GM12873 (cell line): Measurements from ENCODE around the gene CREBZF.

Experiments used
- CTCF ChIP-seq: IDR thresholded peaks from 2 replicates; pipeline ENCODE4 v1.5.1; 2012; ENCODE audit warnings: low read depth, mild to moderate bottlenecking, moderate library complexity, low read length, control low read depth; ENCODE audit not compliant: insufficient read depth; ENCODE audit errors: missing control alignments

Gene CREBZF

GRCh38 chr11:85699957-85700741 lies 35.2 kb upstream of the CREBZF start:
- TF ChIP-seq CTCF = no peak

- TF ChIP-seq CTCF = no peak
Measured at GRCh38 chr11:85698195-85698594, 33.3 kb upstream of the CREBZF start.

- no peak for TF ChIP-seq CTCF
Measured at GRCh38 chr11:85697747-85698146, 32.8 kb upstream of the CREBZF start.

GRCh38 chr11:85695546-85695945 lies 30.6 kb upstream of the CREBZF start:
- no peak for TF ChIP-seq CTCF

- TF ChIP-seq CTCF = peak; percentile 35
Measured at GRCh38 chr11:85694385-85694980, 29.6 kb upstream of the CREBZF start.

GRCh38 chr11:85685820-85686459 lies 21.0 kb upstream of the CREBZF start, which contains the start of gene CCDC89:
Gene CCDC89 (minus strand): TSS chr11:85686195. CDS start chr11:85686130, 65 bp downstream.
- no peak for TF ChIP-seq CTCF

GRCh38 chr11:85685125-85685819 lies 20.3 kb upstream of the CREBZF start:
- no peak for TF ChIP-seq CTCF
